Tibial nerve (tissue), 4 donors: ENCODE measurements around the gene TSGA10IP. TPM values are rescaled to one million over a fixed set of nuclear protein-coding genes. Genes with fewer than 3 reads are reported as not detected.

ENCODE experiments used
- total RNA-seq, 4 donors: library from RNA; depleted of rRNA; stranded (reverse); fragments of >200 nt; gene quantifications; one replicate each; pipeline ENCODE4 v1.1.0, GENCODE V29; 2016

Gene TSGA10IP
- total RNA-seq, 4 donors from 2014 or later = not detected

Other genes starting within 250 kb of the TSGA10IP start
- gene KAT5, start 233.2 kb upstream of the TSGA10IP start, total RNA-seq = 100 to 1,000 TPM in 1 of 4 donors, 10 to 100 TPM in 3; 68.1 to 118 (median 92.3) TPM
- gene RNASEH2C, start 224.7 kb upstream of the TSGA10IP start, total RNA-seq = 100 to 1,000 TPM; 142 to 197 (median 152) TPM
- gene AP5B1, start 164.5 kb upstream of the TSGA10IP start, total RNA-seq = 10 to 100 TPM; 12.7 to 27.5 (median 18.8) TPM
- gene OVOL1, start 158.4 kb upstream of the TSGA10IP start, total RNA-seq = not detected
- 1 to 10 TPM in 2 of 4 donors, under 1 TPM in 1, not detected in 1; 0.78 to 2.5 (median 1.5) TPM for gene SNX32, start 111.5 kb upstream of the TSGA10IP start, total RNA-seq
- gene CFL1, start 87.3 kb upstream of the TSGA10IP start, total RNA-seq = 100 to 1,000 TPM; 461 to 881 (median 580) TPM
- 10 to 100 TPM; 54.0 to 83.1 (median 68.3) TPM for gene MUS81, start 85.0 kb upstream of the TSGA10IP start, total RNA-seq
- gene EFEMP2, start 72.7 kb upstream of the TSGA10IP start, total RNA-seq = 10 to 100 TPM; 59.2 to 92.7 (median 82.0) TPM
- 1 to 10 TPM in 2 of 4 donors, not detected in 2; 1.5 to 3.1 TPM for gene CTSW, start 65.6 kb upstream of the TSGA10IP start, total RNA-seq
- gene FIBP, start 57.0 kb upstream of the TSGA10IP start, total RNA-seq = 10 to 100 TPM; 53.6 to 73.2 (median 63.7) TPM
- 100 to 1,000 TPM in 2 of 4 donors, 10 to 100 TPM in 2; 73.0 to 108 (median 89.4) TPM for gene CCDC85B, start 54.8 kb upstream of the TSGA10IP start, total RNA-seq
- gene FOSL1, start 45.1 kb upstream of the TSGA10IP start, total RNA-seq = 1 to 10 TPM in 3 of 4 donors, not detected in 1; 1.3 to 3.3 (median 1.4) TPM
- gene C11orf68, start 26.4 kb upstream of the TSGA10IP start, total RNA-seq = 10 to 100 TPM; 14.7 to 30.4 (median 21.7) TPM
- 100 to 1,000 TPM in 2 of 4 donors, 10 to 100 TPM in 2; 64.5 to 134 (median 93.3) TPM for gene DRAP1, start 26.1 kb upstream of the TSGA10IP start, total RNA-seq
- 10 to 100 TPM; 49.6 to 73.7 (median 62.3) TPM for gene SART1, start 16.3 kb downstream of the TSGA10IP start, total RNA-seq
- 10 to 100 TPM; 27.0 to 40.6 (median 29.5) TPM for gene EIF1AD, start 56.7 kb downstream of the TSGA10IP start, total RNA-seq
- 10 to 100 TPM; 23.9 to 68.9 (median 51.0) TPM for gene BANF1, start 57.0 kb downstream of the TSGA10IP start, total RNA-seq
- gene CST6, start 66.5 kb downstream of the TSGA10IP start, total RNA-seq = 1 to 10 TPM in 1 of 4 donors, not detected in 3; 1.2 TPM
- gene CATSPER1, start 81.0 kb downstream of the TSGA10IP start, total RNA-seq = under 1 TPM in 1 of 4 donors, not detected in 3; 0.87 TPM
- gene GAL3ST3, start 103.7 kb downstream of the TSGA10IP start, total RNA-seq = not detected
- 100 to 1,000 TPM; 148 to 216 (median 156) TPM for gene SF3B2, start 106.9 kb downstream of the TSGA10IP start, total RNA-seq
- 10 to 100 TPM; 32.0 to 62.7 (median 51.8) TPM for gene PACS1, start 124.8 kb downstream of the TSGA10IP start, total RNA-seq